Epidermal melanocyte (primary cell): ENCODE measurements around the gene BCAR1.
A peak's percentile ranks its signal among the peaks of the same experiment; 100 is the strongest.
"Not testable (repeated sequence)": the region's sequence is repeated elsewhere in the genome, so short reads cannot be mapped to it uniquely, and the experiment has no call there.

ENCODE experiments used
- DNase-seq: peaks from one replicate; pipeline ENCODE4 v3.0.0; 2011; ENCODE audit warnings: low spot score; ENCODE audit not compliant: insufficient read length

Gene BCAR1

GRCh38 chr16:75251280-75252048 lies at the start of gene BCAR1:
BCAR1 (minus strand) TSS chr16:75251624; CDS start chr16:75251482, 142 bp downstream.
- peak; percentile 91 for DNase-seq

GRCh38 chr16:75298267-75298666 lies 46.8 kb upstream of the BCAR1 start:
- DNase-seq = no peak

DNA sequence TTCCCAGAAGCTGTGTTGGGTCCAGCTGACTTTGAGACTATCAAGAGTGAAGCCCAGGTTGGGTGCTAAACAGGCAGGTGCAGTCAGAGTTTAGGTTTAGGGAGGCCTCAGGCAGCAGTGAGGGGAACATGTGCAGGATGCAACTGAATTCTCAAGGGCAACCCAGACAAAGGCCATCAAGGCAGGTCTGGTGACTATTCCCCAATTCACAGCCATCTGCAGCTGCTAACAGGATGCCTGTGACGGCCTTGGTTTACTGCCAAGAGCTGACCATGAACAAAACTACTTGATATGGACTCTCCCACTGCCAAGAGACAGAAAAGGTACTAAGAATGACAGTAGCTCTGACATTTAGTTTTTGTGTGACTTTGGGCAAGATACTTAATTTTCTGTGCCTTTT lies 45.2 kb upstream of the BCAR1 start:
- no peak for DNase-seq

DNA sequence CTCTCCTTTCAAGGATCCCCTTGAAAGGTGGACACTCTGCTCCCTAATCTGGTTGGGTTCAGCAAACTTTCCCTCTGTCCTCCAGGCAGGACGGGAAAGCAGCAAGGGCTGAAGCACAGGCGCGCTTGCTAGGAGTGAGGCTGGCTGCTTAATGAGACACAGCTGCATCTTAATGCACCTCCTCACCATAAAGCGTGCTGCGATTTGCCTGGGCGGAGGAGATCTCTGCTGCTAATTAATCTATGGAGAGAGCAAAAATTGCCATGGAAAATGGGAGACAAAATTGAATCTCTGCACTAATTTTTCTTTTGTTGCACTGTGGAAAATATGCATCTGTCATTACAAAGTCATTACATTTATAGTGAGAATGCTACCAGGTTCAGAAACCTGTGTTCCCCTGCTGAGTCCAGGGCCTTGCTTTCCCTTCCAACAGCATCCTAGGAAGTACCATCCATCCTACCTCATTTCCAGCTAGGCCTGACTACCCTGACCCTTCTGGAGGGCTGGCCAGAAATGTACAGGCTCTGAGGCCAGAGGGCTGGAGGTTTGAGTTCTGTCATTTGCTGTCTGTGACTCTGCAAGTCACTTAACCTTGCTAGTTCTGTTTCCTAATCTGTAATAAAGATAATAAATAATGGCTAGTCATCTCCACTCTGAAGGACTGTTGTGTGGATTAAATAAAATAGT lies 43.5 kb upstream of the BCAR1 start:
- no peak for DNase-seq

DNA sequence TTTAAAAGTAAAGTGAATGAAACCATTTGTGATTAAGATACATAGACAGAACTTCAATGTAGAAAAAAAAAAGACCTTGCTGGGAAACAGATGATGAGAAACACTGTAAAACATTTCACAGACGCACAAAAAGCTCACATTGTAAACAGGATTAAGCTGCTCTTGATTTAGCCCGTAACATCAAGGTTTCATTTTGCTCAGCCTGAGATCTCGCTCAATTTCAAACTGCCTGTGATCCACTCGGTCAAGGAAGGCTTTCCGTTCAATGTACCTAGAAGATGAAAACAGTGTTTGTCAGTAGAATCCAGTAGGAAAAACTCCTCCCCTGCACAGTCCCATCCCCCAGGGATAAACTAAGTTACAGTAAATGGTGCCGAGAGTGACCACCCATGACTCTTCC lies 42.3 kb upstream of the BCAR1 start:
- DNase-seq = no peak

DNA sequence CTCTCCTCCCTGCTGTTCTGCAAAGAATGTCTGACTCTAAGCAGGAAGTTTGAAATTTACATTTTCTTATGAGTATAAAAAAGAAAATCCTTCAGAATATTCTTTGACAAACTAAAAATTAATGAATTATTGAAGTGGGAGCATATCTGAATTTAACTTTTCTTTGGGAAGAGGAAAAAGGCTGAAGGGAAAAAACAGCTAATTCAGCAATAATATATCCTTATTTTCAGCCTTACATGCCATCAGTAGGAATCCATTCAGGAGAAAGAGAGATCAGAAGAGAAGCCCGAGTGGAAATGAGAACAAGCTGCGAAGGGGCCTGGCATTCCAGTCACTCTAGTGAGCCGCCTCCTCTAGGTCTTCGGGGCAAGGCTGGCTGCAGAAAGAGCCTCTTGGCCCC lies 41.7 kb upstream of the BCAR1 start:
- no peak for DNase-seq

DNA sequence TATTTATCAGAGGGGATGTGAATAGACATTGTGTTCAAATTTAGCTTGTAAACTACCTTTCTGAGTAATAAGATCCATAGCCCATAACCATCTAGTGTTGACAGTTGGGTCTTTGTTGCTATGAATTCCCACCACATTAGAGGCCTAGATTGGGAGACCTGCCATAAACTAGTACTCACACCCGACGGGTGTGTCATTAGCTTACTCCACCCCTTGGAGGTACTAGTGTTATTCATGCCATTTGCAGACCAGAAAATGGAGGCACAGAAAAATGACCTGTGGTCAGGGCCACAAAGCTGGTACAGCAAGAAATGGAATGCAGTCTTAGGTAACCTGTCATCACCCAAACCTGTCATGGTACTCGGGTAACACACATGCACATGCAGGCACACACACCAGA lies 41.3 kb upstream of the BCAR1 start:
- DNase-seq = no peak

- DNase-seq = no peak
Measured at GRCh38 chr16:75289189-75289588, 37.8 kb upstream of the BCAR1 start.

- DNase-seq = no peak
Measured at GRCh38 chr16:75288596-75289120, 37.2 kb upstream of the BCAR1 start.

DNA sequence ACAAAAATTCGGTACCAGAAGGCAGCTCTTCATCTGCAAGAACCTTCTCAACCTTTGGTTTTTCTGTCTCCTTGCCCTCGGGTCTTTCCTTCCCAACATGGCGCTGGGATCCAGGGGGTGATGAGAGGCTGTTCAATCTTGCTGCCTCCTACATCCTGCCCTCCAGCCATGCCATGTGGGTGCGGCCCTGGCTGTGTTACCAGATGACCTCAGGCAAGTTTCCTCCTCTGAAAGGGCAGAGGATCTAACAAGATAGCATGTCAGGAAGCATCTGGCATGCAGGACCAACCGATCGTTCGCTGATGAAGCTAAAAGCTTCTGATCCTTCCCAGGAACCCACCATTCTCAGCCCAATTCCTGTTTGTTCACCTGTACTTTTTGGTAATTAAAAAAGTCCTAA lies 36.8 kb upstream of the BCAR1 start:
- DNase-seq = no peak

- no peak for DNase-seq
Measured at GRCh38 chr16:75287708-75288107, 36.3 kb upstream of the BCAR1 start.

DNA sequence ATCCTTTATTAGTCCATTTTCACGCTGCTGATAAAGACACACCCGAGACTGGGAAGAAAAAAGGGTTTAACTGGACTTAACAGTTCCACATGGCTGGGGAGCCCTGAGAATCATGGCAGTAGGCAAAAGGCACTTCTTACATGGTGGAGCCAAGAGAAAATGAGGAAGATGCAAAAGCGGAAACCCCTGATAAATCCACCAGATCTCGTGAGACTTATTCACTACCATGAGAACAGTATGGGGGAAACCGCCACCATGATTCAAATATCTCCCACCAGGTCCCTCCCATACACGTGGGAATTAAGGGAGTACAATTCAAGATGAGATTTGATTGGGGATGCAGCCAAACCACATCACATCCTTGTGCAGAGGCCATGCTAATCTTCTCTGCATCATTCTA lies 35.0 kb upstream of the BCAR1 start:
- DNase-seq = no peak

- no peak for DNase-seq
Measured at GRCh38 chr16:75282466-75283281, 31.2 kb upstream of the BCAR1 start.

GRCh38 chr16:75281826-75282225 lies 30.4 kb upstream of the BCAR1 start:
- no peak for DNase-seq

- not testable (repeated sequence) for DNase-seq
Measured at GRCh38 chr16:75281009-75281408, 29.6 kb upstream of the BCAR1 start.

- no peak for DNase-seq
Measured at GRCh38 chr16:75280331-75280804, 28.9 kb upstream of the BCAR1 start.

GRCh38 chr16:75279305-75279704 lies 27.9 kb upstream of the BCAR1 start:
- DNase-seq = no peak

DNA sequence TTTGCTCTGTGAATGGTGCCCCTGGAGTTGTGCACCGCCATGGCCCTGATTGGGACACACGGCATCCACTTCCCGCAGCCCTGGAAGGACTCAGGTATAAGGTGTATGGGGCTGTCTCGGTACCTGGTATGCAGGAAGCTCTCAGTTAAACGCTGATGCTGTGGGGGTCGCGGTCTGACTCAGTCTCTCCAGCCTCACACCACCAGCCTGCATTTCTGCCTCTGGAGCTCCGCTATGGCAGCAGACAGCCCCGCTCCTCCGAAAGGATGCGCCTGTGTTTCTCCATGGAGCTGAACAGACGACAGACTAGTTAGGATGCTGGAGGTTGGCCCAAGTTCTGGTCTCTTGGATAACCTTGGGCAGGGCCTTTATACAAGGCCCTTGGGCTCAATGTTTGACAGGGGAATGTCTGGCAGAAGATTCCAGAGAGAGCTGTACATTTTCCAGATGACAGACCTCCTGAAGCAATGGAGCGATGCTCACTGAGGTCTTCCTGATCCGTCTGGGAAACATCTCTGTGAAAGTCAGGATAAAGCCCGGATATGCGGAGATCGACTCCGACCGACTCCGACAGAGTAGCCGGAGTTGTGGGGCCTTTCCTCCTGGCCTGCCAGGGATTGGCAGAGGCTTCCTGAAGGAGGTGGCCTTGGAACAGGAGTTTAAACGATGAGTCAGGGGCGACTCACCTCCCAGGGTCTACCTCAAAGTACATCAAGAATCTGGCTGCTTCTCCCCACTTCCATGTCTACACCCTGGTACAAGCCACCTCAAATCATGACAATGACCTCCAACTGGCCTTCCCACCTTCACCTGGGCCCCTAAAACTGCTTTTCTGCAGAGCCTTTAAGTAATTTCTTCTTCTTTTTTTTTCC lies 21.9 kb upstream of the BCAR1 start:
- DNase-seq = peak; percentile 13

DNA sequence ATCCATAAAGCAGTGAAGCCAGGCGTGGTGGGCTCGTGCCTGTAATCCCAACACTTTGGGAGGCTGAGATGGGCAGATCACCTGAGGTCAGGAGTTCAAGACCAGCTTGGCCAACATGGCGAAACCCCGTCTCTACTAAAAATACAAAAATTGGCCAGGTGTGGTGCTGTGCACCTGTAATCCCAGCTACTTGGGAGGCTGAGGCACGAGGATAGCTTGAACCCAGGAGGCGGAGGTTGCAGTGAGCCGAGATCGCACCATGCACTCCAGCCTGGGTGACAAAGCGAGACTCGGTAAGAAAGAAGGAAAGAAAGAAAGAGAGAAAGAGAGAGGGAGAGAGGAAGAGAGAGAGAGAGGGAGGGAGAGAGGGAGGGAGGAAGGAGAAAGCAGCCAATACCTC lies 21.2 kb upstream of the BCAR1 start:
- DNase-seq = not testable (repeated sequence)

- DNase-seq = peak; percentile 13
Measured at GRCh38 chr16:75272097-75272551, 20.7 kb upstream of the BCAR1 start.
